Thoracic aorta (tissue), 2 donors: ENCODE data around the gene POLR3A. TPM values are rescaled to one million over a fixed set of nuclear protein-coding genes. Genes with fewer than 3 reads are reported as not detected.
A peak's percentile ranks its signal among the peaks of the same experiment; 100 is the strongest.
"Not testable (repeated sequence)": the region's sequence is repeated elsewhere in the genome, so short reads cannot be mapped to it uniquely, and the experiment has no call there.

Experiments
- ATAC-seq: fragments of 150-250 bp; one replicate; pipeline ENCODE4 v1.8.0; 2017; ENCODE audit warnings: low read depth; ENCODE audit not compliant: insufficient number of reproducible peaks, low FRiP score
- DNase-seq: peaks from one replicate; pipeline ENCODE4 v3.0.0-alpha.2; 2020; ENCODE audit warnings: low spot score
- H3K27ac ChIP-seq, 2 donors: fragments of 200-600 bp; sonication (generic); 1 replicate in 1 of 2; 2 replicates in 1 of 2; pipeline ENCODE4 v1.5.1; 2016; ENCODE audit warnings: mild to moderate bottlenecking in 2 of 2, moderate library complexity in 2 of 2
- H3K27me3 ChIP-seq: fragments of 200-600 bp; sonication (generic); replicated peaks from 2 replicates; pipeline ENCODE4 v1.6.0; 2016; ENCODE audit warnings: mild to moderate bottlenecking; ENCODE audit not compliant: insufficient read depth
- H3K36me3 ChIP-seq: fragments of 200-600 bp; sonication (generic); one replicate; pipeline ENCODE4 v1.5.1; 2016
- H3K4me1 ChIP-seq, 2 donors: fragments of 200-600 bp; sonication (generic); 1 replicate in 1 of 2; 2 replicates in 1 of 2; pipeline versions ENCODE4 v1.5.1 to v1.6.0; 2016; ENCODE audit warnings: low read depth in 2 of 2, mild to moderate bottlenecking in 1 of 2; ENCODE audit not compliant: control insufficient read depth in 1 of 2
- H3K4me3 ChIP-seq: fragments of 200-600 bp; sonication (generic); 2 replicates; pipeline ENCODE4 v1.5.1; 2016; ENCODE audit warnings: mild to moderate bottlenecking
- H3K9me3 ChIP-seq: fragments of 200-600 bp; sonication (generic); 2 replicates; pipeline ENCODE4 v1.5.1; 2016
- total RNA-seq, 2 donors: library from RNA; depleted of rRNA; stranded (reverse); fragments of >200 nt; gene quantifications; one replicate each; pipeline versions ENCODE4 v1.1.0 to v1.2.3, GENCODE V29; 2016
- TF ChIP-seq, protein P1 (sequence below): fragments of 200-600 bp; sonication (generic); IDR thresholded peaks from one replicate; pipeline ENCODE4 v1.5.1; 2019; ENCODE audit warnings: antibody characterized with exemption

POLR3A gene
- total RNA-seq, 2 donors from 2014 or later = 12.3 to 19.3 TPM

DNA sequence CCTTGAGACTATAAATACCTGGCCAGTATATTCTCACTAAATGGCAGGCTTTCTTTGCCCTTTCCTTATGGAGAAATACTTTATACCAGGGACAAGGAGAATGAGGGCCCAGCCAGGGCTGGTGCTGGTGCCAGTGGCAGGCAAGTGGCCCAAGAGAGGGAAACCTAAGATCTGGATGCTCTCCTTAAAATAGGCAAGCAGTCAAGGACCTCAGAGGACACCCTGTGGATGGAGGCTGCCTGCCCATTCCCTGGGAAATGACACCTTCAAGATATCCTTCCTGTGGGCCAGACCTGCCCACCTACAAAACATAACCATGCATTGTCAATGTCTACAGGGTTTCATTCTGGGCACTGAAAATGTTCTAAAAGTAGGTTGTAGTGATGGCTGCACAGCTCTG is 29.1 kb downstream of the POLR3A start:
- no peaks in the 10 kb centered on the region for H3K4me1 ChIP-seq
- DNase-seq (no peak), ATAC-seq (no peak)
- peaks cover 42% of the 10 kb centered on the region for H3K36me3 ChIP-seq
- H3K27ac ChIP-seq = no peak overlapping the region
- TF ChIP-seq, protein P1, sequence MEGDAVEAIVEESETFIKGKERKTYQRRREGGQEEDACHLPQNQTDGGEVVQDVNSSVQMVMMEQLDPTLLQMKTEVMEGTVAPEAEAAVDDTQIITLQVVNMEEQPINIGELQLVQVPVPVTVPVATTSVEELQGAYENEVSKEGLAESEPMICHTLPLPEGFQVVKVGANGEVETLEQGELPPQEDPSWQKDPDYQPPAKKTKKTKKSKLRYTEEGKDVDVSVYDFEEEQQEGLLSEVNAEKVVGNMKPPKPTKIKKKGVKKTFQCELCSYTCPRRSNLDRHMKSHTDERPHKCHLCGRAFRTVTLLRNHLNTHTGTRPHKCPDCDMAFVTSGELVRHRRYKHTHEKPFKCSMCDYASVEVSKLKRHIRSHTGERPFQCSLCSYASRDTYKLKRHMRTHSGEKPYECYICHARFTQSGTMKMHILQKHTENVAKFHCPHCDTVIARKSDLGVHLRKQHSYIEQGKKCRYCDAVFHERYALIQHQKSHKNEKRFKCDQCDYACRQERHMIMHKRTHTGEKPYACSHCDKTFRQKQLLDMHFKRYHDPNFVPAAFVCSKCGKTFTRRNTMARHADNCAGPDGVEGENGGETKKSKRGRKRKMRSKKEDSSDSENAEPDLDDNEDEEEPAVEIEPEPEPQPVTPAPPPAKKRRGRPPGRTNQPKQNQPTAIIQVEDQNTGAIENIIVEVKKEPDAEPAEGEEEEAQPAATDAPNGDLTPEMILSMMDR = no peak
- no peaks in the 10 kb centered on the region for H3K27me3 ChIP-seq
- no peak overlapping the region for H3K4me3 ChIP-seq
- no peaks in the 10 kb centered on the region for H3K9me3 ChIP-seq

DNA sequence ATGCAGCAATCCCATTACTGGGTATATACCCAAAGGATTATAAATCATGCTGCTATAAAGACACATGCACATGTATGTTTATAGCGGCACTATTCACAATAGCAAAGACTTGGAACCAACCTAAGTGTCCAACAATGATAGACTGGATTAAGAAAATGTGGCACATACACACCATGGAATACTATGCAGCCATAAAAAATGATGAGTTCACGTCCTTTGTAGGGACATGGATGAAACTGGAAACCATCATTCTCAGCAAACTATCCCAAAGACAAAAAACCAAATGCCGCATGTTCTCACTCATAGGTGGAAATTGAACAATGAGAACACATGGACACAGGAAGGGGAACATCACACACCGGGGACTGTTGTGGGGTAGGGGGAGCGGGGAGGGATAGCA is 30.5 kb downstream of the POLR3A start:
- not testable (repeated sequence) for H3K4me3 ChIP-seq, H3K9me3 ChIP-seq, H3K27me3 ChIP-seq, H3K4me1 ChIP-seq, H3K27ac ChIP-seq, DNase-seq, ATAC-seq
- peaks cover 35% of the 10 kb centered on the region for H3K36me3 ChIP-seq

DNA sequence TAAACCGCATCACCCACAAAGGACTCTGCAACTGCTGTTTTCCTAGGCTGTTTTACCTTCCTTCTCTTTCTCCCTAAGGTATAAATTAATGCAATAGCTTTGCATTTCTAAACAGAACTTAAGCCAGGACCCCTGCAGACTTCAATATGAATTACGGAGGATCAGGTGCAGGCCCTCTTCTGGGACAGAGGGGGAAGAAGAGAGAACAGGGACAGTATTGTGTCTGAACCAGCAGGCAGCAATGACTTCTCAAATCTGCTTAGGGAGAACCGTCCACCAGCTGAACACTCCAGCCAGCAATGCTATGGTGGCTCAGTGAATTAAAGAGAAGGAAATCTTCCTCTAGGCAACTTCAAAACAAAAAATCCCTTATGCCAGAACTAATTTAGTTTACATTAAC is 35.7 kb downstream of the POLR3A start:
- no peaks in the 10 kb centered on the region for H3K9me3 ChIP-seq
- no peak for ATAC-seq
- no peak overlapping the region for H3K4me3 ChIP-seq
- H3K4me1 ChIP-seq = peaks cover 7 to 12% of the 10 kb centered on the region in 2 donors
- no peak for DNase-seq
- peaks cover 18% of the 10 kb centered on the region for H3K36me3 ChIP-seq
- no peak overlapping the region for H3K27ac ChIP-seq
- H3K27me3 ChIP-seq = no peaks in the 10 kb centered on the region
- TF ChIP-seq, protein P1 = no peak

DNA sequence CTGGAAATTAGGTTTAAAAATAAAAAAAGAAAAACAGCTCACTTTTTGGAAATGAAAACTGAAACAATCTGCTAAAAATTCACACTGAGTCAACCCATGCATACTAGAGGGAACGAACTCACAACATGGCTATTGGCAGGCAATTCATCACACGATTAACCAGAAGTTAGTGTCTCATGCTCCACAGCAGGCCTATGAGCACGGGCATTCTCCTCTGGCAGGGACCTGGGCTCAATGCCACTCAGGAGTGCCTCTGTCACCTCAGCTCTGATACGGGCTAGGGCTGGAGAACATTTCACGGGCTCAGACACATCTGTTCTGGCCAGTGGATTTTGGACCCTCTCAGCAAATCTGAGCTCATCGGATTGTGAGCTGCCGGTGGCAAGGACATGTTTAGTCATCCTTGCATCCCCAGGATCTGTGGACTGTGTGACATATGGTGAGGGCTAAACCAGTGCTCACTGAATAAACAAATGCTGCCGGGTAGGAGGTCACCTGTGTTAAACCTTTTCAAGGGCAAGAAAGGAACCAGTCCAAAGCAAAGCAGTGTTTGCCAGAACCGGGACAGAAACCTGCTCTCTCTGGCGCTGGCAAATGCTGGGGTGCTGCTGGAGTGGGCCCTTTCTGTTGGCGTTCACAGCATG is 40.1 kb downstream of the POLR3A start:
- TF ChIP-seq, protein P1 = no peak
- Histone ChIP-seq H3K36me3 (peaks cover 32% of the 10 kb centered on the region), H3K27me3 (no peaks in the 10 kb centered on the region), H3K9me3 (no peaks in the 10 kb centered on the region), H3K4me3 (no peak overlapping the region), H3K27ac (peak overlapping the region; percentile 92 to 96), H3K4me1 (peaks cover 18 to 38% of the 10 kb centered on the region in 2 donors)
- ATAC-seq = peak; percentile 76
- peak; percentile 57 for DNase-seq

DNA sequence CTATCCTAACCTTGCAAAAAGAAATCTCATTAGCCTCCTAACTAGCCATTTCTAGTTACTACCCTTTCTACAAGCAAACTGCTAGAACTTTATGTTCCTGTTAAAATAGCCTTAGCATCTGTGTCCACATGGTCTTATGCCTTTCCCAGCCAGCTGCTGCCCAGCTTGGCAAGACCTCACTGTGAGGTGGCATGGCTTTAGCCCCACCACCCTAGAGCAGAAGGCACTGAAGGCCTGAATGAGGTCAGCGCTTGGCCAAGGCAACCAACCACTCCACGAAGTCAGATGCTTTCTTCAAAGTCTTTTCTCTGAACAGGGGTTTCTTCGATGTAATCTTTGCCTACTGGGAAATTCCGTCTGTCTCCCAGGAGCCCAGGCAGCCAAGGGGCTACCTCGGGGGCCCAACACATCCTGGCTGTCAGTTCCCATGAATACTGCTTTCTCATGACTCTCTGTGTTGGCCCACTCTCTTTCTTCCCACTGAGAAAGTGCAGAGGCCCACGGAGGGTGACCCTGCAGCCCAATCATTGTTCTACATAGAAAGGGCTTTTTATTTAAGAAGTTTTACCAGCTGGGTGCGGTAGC is 41.6 kb downstream of the POLR3A start:
- peaks cover 31% of the 10 kb centered on the region for H3K36me3 ChIP-seq
- peaks cover 18 to 38% of the 10 kb centered on the region in 2 donors for H3K4me1 ChIP-seq
- TF ChIP-seq, protein P1 = no peak
- DNase-seq (peak; percentile 35), ATAC-seq (peak; percentile 44)
- peak overlapping the region; percentile 92 to 96 for H3K27ac ChIP-seq
- H3K27me3 ChIP-seq = no peaks in the 10 kb centered on the region
- H3K4me3 ChIP-seq = no peak overlapping the region
- H3K9me3 ChIP-seq = no peaks in the 10 kb centered on the region
